Thymus (tissue), 11 donors: ENCODE results near the gene POLD4. TPM values are rescaled to one million over a fixed set of nuclear protein-coding genes. Genes with fewer than 3 reads are reported as not detected.

ENCODE experiments used
- DNase-seq, 9 donors: peaks; one replicate each; pipeline ENCODE4 v3.0.0-alpha.2; 2013; ENCODE audit warnings: low spot score in 9 of 9, low read depth in 6 of 9, missing footprints in 1 of 9
- H3K27ac ChIP-seq, 2 donors: one replicate each; pipeline ENCODE4 v1.5.1; 2013; ENCODE audit warnings: control low read depth in 1 of 2, low read depth in 1 of 2, low read length in 1 of 2, mild to moderate bottlenecking in 1 of 2, moderate library complexity in 1 of 2
- H3K27me3 ChIP-seq, 2 donors: one replicate each; pipeline ENCODE4 v1.5.1; 2013; ENCODE audit warnings: low read length in 1 of 2; ENCODE audit not compliant: control insufficient read depth in 2 of 2, insufficient read depth in 1 of 2
- H3K36me3 ChIP-seq, 2 donors: one replicate each; pipeline ENCODE4 v1.5.1; 2013; ENCODE audit warnings: low read length in 1 of 2, mild to moderate bottlenecking in 1 of 2, moderate library complexity in 1 of 2; ENCODE audit not compliant: control insufficient read depth in 2 of 2, insufficient read depth in 2 of 2
- H3K4me1 ChIP-seq, 2 donors: one replicate each; pipeline ENCODE4 v1.5.1; 2013; ENCODE audit warnings: low read length in 2 of 2; ENCODE audit not compliant: control insufficient read depth in 2 of 2, insufficient read depth in 2 of 2
- H3K4me3 ChIP-seq, 2 donors: one replicate each; pipeline ENCODE4 v1.5.1; 2013; ENCODE audit warnings: low read length in 2 of 2, control low read depth in 1 of 2, mild to moderate bottlenecking in 1 of 2
- H3K9me3 ChIP-seq, 2 donors: one replicate each; pipeline ENCODE4 v1.5.1; 2013; ENCODE audit warnings: low read length in 1 of 2, mild to moderate bottlenecking in 1 of 2; ENCODE audit not compliant: control insufficient read depth in 2 of 2, insufficient read depth in 1 of 2
- WGBS: extraction: QIAGEN DNeasy Blood & Tissue Kit; methylation state at CpG from one replicate; pipeline ENCODE4 v1.1.7; 2013; 5-methylcytosine and 5-hydroxymethylcytosine counted together
- polyA plus RNA-seq: library from polyadenylated mRNA; stranded (reverse); fragments of 200-250 nt; gene quantifications from one replicate; pipeline ENCODE4 v1.2.3, GENCODE V29; 2013
- total RNA-seq: library from RNA; stranded (reverse); fragments of 120-200 nt; gene quantifications from one replicate; pipeline ENCODE4 v1.2.4, GENCODE V29; 2013
- donor health status: healthy.

Gene POLD4
- total and polyA plus RNA-seq, 2 donors: 70.0 to 143 TPM

DNA sequence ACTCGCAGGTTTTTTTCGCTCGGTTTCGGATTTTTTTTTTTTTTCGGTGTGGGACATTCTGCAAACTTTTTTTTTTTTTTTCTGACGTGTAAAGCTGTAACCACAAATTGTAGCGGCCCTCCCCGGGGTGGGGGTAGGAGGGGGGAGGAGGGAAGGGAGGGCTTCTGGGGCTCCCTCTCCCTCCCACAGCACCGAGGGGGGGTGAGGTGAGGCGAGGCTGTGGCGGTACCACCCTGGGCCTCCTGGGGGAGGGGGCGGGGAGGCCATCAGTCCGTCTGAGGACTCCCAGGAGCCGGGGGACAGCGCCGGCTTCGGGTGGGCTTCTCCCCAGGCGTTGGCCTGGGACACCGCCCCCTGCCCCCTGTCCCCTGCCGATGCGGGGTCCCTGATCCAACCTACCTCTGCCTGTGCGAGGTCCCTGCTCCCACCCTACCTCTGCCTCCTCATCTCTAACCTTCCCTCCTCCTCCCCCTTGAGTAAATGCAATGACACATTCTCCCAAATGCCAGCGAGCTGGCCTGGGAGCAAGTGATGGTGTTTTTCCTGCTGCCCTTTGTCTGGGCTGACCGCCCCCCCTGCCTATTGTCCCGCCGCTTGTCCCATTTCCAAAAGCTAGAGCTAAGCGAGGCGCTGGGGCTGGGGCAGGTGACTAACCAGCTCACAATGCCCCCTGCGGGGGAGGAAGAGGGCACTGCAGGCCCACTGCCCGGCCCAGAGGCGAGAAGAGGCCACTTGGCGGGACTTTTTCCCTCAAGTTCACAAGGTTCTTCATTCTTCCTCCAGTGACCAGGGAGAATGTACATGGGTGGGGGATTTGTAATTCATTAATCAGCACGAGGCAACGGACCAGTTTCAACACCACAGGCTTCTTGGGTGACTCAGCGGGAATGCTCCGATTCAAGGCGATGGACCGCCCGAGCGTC lies 20.6 kb upstream of the POLD4 start:
- Histone ChIP-seq H3K36me3 (no peaks in the 10 kb centered on the region), H3K27ac (no peak overlapping the region), H3K27me3 (peaks cover 58 to 94% of the 10 kb centered on the region in 2 donors), H3K4me1 (peaks cover 15 to 57% of the 10 kb centered on the region in 2 donors), H3K9me3 (peaks cover 0 to 17% of the 10 kb centered on the region in 2 donors), H3K4me3 (peak overlapping the region in 1 of 2 donors; percentile 49)
- peak in 1 of 9 donors; percentile 57 for DNase-seq
- WGBS: 4% methylated on average over 40 of the region's 40 CpGs

DNA sequence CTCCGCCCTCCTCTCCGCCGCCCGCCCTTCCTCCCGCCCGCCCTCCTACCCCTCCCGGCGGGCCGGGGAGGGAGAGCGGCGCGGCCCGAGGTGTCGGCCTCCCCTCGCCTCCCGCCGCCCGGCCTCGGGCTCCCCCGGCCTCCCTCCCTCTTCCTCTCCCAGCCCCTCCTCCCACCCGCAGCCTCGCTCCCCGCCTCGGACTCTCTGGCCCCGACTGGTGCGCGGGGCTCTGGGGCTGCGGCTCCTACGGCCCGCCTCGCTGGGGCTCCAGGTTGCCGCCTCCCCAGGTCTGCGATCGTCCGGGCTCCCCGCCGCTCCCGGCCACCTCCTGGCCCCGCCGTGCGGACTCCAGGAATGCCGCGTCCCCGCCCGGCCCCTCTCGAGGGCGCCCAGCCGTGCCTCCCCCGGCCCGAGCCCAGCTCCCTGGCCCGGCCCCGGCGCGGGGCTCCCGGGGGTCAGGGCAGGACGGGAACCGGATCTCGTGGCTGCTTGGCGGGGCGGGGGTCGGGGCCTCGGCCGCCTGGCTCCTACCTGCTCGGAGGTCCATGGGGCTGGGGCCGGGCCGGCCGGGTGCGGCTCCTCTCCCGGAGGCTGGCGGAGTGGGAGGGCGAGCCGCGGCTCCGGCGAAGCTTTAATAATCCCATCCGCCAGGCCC lies 19.8 kb upstream of the POLD4 start, which contains the start of gene CLCF1:
TSS of gene CLCF1 (minus strand) at position 606 of the 655 bp plus-strand sequence. CDS start at position 547, 59 bp downstream.
- peaks cover 56 to 97% of the 10 kb centered on the region in 2 donors for H3K27me3 ChIP-seq
- 1% methylated on average over 63 of the region's 76 CpGs for whole genome bisulfite sequencing
- peaks cover 0 to 17% of the 10 kb centered on the region in 2 donors for H3K9me3 ChIP-seq
- H3K36me3 ChIP-seq: no peaks in the 10 kb centered on the region
- no peak for DNase-seq
- H3K4me1 ChIP-seq: peaks cover 15 to 61% of the 10 kb centered on the region in 2 donors
- peak within 1 kb of the TSS in 1 of 2 donors; percentile 49 for H3K4me3 ChIP-seq
- H3K27ac ChIP-seq: peak within 1 kb of the TSS in 1 of 2 donors; percentile 65

DNA sequence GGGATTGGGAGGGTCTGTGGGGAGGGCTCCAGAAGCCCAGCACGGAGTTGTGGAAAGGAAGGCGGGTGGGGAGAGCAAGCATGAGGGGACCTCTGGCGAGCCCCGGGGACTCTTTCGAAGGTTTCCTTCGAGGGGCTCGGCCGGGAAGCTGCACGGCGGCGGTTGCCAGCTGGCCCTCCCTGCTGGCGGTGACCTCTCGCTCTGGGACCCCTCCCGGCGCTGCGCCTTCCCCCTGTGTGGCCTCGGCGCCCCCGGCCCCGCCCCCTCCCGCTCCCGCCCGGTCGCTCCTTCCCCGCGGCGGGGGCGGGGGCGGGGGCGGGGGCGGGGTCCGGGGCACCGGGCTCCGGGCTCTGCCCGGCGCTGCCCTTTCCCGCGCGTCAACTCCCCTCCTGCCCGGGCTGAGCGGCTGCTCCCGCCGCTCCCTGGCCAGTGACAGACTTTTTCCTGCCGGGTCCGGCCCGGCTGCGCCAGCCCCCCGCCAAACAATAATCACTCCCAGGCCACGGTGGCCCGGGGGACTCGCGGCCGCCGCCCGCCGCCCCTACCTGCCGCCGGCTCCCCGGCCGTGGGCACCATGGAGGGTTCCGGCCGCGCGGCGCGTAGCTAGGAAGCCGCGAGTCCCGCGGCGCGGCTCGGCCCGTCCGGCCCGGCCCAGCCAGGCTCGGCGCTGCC lies 19.1 kb upstream of the POLD4 start:
- H3K9me3 ChIP-seq: peaks cover 0 to 17% of the 10 kb centered on the region in 2 donors
- no peak for DNase-seq
- 2% methylated on average over 78 of the region's 78 CpGs for WGBS
- no peaks in the 10 kb centered on the region for H3K36me3 ChIP-seq
- H3K4me1 ChIP-seq: peaks cover 15 to 61% of the 10 kb centered on the region in 2 donors
- peak overlapping the region in 1 of 2 donors; percentile 31 for H3K27ac ChIP-seq
- H3K4me3 ChIP-seq: peak overlapping the region in 1 of 2 donors; percentile 49
- peaks cover 54 to 96% of the 10 kb centered on the region in 2 donors for H3K27me3 ChIP-seq

- DNase-seq: no peak
- H3K4me1 ChIP-seq: peaks cover 15 to 63% of the 10 kb centered on the region in 2 donors
- 45% methylated on average over 16 of the region's 16 CpGs for WGBS
- H3K27ac ChIP-seq: no peak overlapping the region
- no peaks in the 10 kb centered on the region for H3K36me3 ChIP-seq
- peaks cover 54 to 94% of the 10 kb centered on the region in 2 donors for H3K27me3 ChIP-seq
- peaks cover 0 to 17% of the 10 kb centered on the region in 2 donors for H3K9me3 ChIP-seq
- no peak overlapping the region for H3K4me3 ChIP-seq
These were observed 18.6 kb upstream of the POLD4 start for GRCh38 chr11:67371911-67372320.

GRCh38 chr11:67371189-67371910 lies 18.0 kb upstream of the POLD4 start:
- peaks cover 50 to 92% of the 10 kb centered on the region in 2 donors for H3K27me3 ChIP-seq
- H3K4me3 ChIP-seq: no peak overlapping the region

DNA sequence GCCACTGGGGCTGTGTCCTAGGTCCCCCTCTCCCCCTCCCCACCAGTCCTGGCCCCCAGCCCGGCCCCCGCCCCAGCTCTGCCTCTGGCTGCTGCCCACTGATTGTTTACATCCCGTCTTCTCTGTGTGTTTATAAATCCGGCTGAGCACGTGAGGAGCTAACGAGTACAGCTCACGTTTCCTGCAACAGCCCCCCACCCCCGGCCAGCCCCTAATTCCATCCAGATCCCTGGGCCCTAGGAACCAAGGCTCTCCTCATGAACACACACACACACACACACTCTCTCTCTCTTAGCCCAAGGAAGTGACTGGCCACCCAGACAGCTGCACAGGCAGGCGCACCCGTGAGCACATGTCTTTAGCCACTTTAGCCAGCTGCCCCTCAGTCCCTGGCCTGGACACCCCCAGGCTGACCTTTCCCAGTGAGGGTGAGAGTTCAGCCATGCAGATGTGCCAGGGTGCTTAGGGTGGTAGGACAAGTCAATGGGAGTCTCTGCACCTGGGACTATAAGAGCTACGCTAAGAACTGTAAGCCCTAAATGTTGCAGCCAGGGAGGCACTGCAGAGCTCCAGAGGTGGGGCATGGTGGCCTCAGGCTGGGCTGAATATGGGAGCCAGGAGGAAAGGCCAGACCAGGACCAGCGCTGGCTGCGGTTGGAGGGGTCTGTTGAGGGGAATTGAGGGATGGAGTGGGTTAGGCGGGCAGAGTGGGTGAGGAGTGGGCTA lies 17.2 kb upstream of the POLD4 start:
- no peak for DNase-seq
- no peak overlapping the region for H3K27ac ChIP-seq
- peaks cover 15 to 58% of the 10 kb centered on the region in 2 donors for H3K4me1 ChIP-seq
- peaks cover 41 to 86% of the 10 kb centered on the region in 2 donors for H3K27me3 ChIP-seq
- H3K4me3 ChIP-seq: no peak overlapping the region
- no peaks in the 10 kb centered on the region for H3K36me3 ChIP-seq
- H3K9me3 ChIP-seq: peaks cover 0 to 13% of the 10 kb centered on the region in 2 donors
- 56% methylated on average over 14 of the region's 14 CpGs for WGBS

More at GRCh38 chr11:67371189-67371910, 18.0 kb upstream of the POLD4 start:
- H3K4me1 ChIP-seq: peaks cover 15 to 64% of the 10 kb centered on the region in 2 donors
- no peak for DNase-seq
- no peak overlapping the region for H3K27ac ChIP-seq
- H3K36me3 ChIP-seq: no peaks in the 10 kb centered on the region
- WGBS: 73% methylated on average over 8 of the region's 8 CpGs
- peaks cover 0 to 15% of the 10 kb centered on the region in 2 donors for H3K9me3 ChIP-seq

DNA sequence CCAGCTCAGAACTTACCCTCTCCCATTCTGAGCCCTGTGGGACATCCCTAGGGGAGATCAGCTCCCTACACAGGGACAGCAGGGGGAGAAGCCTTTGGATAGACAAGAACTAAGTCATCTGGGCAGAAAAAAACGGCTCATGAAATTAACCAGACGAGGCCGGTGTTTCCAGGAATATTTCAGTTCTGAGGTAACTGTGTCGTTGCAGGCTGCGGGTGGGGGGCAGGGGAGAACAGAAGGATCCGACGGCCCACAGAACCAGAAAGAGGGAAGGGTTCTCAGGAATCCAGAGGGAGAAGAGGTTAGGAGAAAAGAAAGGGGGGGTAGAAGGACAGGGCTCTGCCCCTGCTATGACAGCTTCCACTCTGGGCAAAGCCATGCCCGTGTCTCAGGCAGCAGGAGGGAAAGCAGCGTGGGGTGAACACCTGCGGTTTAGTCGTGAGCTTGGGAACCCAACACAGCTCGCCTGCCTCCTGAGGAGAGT lies 16.5 kb upstream of the POLD4 start:
- peaks cover 15 to 57% of the 10 kb centered on the region in 2 donors for H3K4me1 ChIP-seq
- H3K36me3 ChIP-seq: no peaks in the 10 kb centered on the region
- no peak overlapping the region for H3K4me3 ChIP-seq
- 38% methylated on average over 12 of the region's 12 CpGs for WGBS
- no peak overlapping the region for H3K27ac ChIP-seq
- peaks cover 0 to 13% of the 10 kb centered on the region in 2 donors for H3K9me3 ChIP-seq
- DNase-seq: no peak
- peaks cover 35 to 82% of the 10 kb centered on the region in 2 donors for H3K27me3 ChIP-seq

DNA sequence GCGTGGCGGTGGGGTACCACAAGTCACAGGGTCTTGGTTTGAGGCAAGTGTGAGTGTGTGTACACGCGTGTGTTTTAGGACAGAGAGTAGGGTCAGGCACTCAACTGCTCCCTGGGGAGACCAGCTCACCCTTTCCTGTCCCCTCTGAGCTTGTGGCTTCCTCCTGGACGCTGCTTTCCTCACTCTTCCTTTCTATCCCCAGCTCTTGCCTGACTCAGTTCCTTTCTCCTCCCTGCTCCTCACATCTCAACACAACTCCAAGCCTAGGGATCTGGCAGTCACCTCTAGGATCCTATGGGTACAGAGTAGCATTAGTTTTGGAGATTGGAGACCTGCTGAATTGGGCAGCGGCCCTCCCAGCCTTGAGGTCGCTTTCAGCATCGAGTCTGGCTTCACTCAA lies 15.9 kb upstream of the POLD4 start:
- Histone ChIP-seq H3K27ac (no peak overlapping the region), H3K4me1 (peaks cover 13 to 57% of the 10 kb centered on the region in 2 donors)
- 87% methylated on average over 8 of the region's 8 CpGs for WGBS

More for the DNA sequence above, 15.9 kb upstream of the POLD4 start:
- no peak for DNase-seq
- no peak overlapping the region for H3K4me3 ChIP-seq
- H3K9me3 ChIP-seq: peaks cover 0 to 8% of the 10 kb centered on the region in 2 donors
- no peaks in the 10 kb centered on the region for H3K36me3 ChIP-seq
- peaks cover 30 to 78% of the 10 kb centered on the region in 2 donors for H3K27me3 ChIP-seq
